NOMO-1 treated with DMSO at 0.1 percent for 48 hours (cell line): ENCODE data around the gene JPT2.

Experiments used
- DNase-seq: peaks from one replicate; lab custom pipeline; 2025; ENCODE audit not compliant: unreplicated experiment; lab: John Stamatoyannopoulos, UW

The JPT2 gene

GRCh38 chr16:1749152-1750117, 71.4 kb downstream of the JPT2 start:
- no peak for DNase-seq
